Karpas-422 (cell line): Measurements from ENCODE around the gene SEMA6B. TPM values are rescaled to one million over a fixed set of nuclear protein-coding genes. Genes with fewer than 3 reads are reported as not detected.

Source experiments
- DNase-seq: peaks from one replicate; pipeline ENCODE4 v3.0.0-alpha.2; 2015
- H2AFZ ChIP-seq: fragments of 200-600 bp; sonication (generic); 2 replicates; pipeline ENCODE4 v1.6.1; 2014; ENCODE audit warnings: antibody characterized with exemption, low read length, mixed read lengths
- H3K27ac ChIP-seq: fragments of 200-600 bp; sonication (generic); 2 replicates; pipeline ENCODE4 v1.5.1; 2014; ENCODE audit warnings: mild to moderate bottlenecking, low read length, moderate library complexity
- H3K27me3 ChIP-seq: fragments of 200-600 bp; sonication (generic); 2 replicates; pipeline ENCODE4 v1.6.1; 2014; ENCODE audit warnings: low read length, mixed read lengths
- H3K36me3 ChIP-seq: fragments of 200-600 bp; sonication (generic); 2 replicates; pipeline ENCODE4 v1.6.1; 2014; ENCODE audit warnings: low read length, mixed read lengths; ENCODE audit not compliant: insufficient read depth
- H3K4me1 ChIP-seq: fragments of 200-600 bp; sonication (generic); 2 replicates; pipeline ENCODE4 v1.6.1; 2014; ENCODE audit warnings: mild to moderate bottlenecking, low read length, mixed read lengths
- H3K4me2 ChIP-seq: fragments of 200-600 bp; sonication (generic); 2 replicates; pipeline ENCODE4 v1.6.1; 2014; ENCODE audit warnings: low read length, low read depth, mild to moderate bottlenecking; ENCODE audit not compliant: poor library complexity, severe bottlenecking
- H3K4me3 ChIP-seq: fragments of 200-600 bp; sonication (generic); 2 replicates; pipeline ENCODE4 v1.5.1; 2014; ENCODE audit warnings: mild to moderate bottlenecking, antibody characterized with exemption, low read length, mixed read lengths
- H3K79me2 ChIP-seq: fragments of 200-600 bp; sonication (generic); 2 replicates; pipeline ENCODE4 v1.6.1; 2014; ENCODE audit warnings: mild to moderate bottlenecking, low read length, mixed read lengths
- H3K9ac ChIP-seq: fragments of 200-600 bp; sonication (generic); 2 replicates; pipeline ENCODE4 v1.6.0; 2014; ENCODE audit warnings: low read length
- H3K9me2 ChIP-seq: fragments of 200-600 bp; sonication (generic), shearing (Covaris generic); replicated peaks from 2 replicates; pipeline ENCODE4 v1.6.0; 2014; ENCODE audit warnings: mild to moderate bottlenecking, low read length, moderate library complexity; ENCODE audit not compliant: insufficient read depth
- H3K9me3 ChIP-seq: fragments of 300-700, 200-600 bp; sonication (generic); 2 replicates; pipeline ENCODE4 v1.6.1; 2014; ENCODE audit warnings: low read length, mixed read lengths
- H4K20me1 ChIP-seq: fragments of 200-600 bp; sonication (generic); 2 replicates; pipeline ENCODE4 v1.6.1; 2014; ENCODE audit warnings: mild to moderate bottlenecking, antibody characterized with exemption, low read length, low read depth; ENCODE audit not compliant: insufficient read depth
- total RNA-seq: library from RNA; depleted of rRNA; stranded (reverse); fragments of >200 nt; shearing (Covaris generic); gene quantifications from 2 replicates; pipeline ENCODE4 v1.2.3, GENCODE V29; 2014; ENCODE audit warnings: low replicate concordance

The SEMA6B gene
- total RNA-seq, 1 experiment from 2014 or later: not detected

DNA sequence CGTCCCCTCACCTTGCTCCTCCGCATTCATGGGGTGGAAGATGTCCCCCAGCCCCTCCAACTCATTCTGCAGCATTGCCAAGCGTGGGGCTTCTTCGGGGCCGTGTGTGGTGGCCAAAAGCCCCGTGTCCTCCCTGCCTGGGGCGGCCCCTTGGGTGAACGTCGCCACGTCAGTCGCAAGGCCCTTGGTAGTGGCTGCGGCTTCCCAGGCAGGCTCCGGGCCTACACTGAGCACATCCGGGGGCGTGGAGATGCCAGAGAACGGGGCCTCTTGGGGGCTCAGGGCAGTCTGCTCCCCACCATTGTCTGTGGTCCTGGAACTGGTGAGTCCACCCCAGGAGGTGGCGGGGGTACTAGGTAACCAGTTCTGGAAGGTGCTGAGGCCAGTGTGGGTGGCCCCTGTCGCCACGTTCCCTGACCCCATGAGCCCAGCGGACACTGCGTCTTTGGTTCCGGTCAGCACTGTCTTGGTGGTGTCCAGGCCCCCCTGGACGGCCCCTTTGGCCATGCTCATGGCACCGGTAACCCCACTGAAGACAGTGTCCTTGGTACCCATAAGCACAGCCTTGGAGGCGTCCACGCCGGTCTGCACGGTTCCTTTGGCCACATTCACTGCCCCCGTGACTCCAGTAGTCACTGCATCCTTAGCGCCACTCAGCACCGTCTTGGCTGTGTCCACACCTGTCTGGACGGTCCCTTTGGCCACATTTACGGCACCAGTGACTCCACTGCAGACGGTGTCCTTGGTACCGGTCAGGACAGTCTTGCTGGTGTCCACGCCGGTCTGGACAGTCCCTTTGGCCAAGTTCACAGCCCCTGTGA, 48.8 kb downstream of the SEMA6B start:
- no peaks in the 10 kb centered on the region for H3K4me1 ChIP-seq
- no peaks in the 10 kb centered on the region for H3K27me3 ChIP-seq
- no peak overlapping the region for H3K4me2 ChIP-seq
- no peaks in the 10 kb centered on the region for H4K20me1 ChIP-seq
- H3K9ac ChIP-seq: no peak overlapping the region
- H3K36me3 ChIP-seq: no peaks in the 10 kb centered on the region
- H2AFZ ChIP-seq: no peak overlapping the region
- H3K9me3 ChIP-seq: no peaks in the 10 kb centered on the region
- no peak overlapping the region for H3K4me3 ChIP-seq
- H3K27ac ChIP-seq: no peak overlapping the region
- H3K9me2 ChIP-seq: no peaks in the 10 kb centered on the region
- DNase-seq: no peak
- H3K79me2 ChIP-seq: no peaks in the 10 kb centered on the region

DNA sequence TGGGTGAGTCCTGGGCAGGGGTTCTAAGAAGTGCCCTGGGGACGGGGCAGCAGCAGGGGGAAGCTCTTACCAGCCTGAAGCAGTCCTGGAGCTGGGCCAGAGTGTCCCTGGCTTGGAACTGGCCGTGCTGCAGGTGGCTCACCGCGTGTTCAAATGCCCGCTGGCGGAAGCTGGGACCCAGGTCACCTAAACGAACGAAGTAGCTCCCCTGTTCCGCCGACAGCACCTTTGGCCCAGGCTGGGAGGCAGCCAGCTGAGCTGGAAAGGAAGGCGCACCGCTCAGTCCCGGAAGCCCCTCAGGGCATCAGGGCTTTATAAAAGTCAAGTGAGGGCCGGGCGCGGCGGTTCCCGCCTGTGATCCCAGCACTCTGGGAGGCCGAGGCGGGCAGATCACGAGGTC, 50.8 kb downstream of the SEMA6B start:
- Histone ChIP-seq H3K4me3 (no peak overlapping the region), H3K27ac (no peak overlapping the region), H2AFZ (no peak overlapping the region), H3K79me2 (no peaks in the 10 kb centered on the region), H3K4me2 (no peak overlapping the region), H3K9me2 (no peaks in the 10 kb centered on the region), H3K36me3 (no peaks in the 10 kb centered on the region), H4K20me1 (no peaks in the 10 kb centered on the region), H3K4me1 (no peaks in the 10 kb centered on the region), H3K27me3 (no peaks in the 10 kb centered on the region), H3K9me3 (no peaks in the 10 kb centered on the region), H3K9ac (no peak overlapping the region)
- DNase-seq: no peak

DNA sequence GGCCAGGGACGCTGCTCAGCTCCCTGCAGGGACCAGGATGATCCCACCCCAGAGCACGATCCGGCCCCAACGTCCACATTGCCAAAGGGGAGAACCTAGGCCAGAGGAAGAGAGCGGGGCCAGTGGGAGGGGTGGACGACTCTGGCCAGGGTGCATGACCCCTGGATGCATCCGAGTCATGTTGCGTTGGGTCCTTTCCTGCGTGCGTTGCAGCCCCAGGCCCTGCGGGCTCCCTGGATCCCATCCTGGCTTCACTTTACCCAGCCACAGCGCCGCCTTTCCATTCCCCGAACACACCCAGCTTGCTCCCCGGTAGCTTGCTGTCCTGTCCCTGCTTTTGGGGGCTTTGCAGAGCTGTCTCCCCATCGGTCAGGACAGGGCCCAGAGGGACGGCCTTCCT, 51.7 kb downstream of the SEMA6B start:
- Histone ChIP-seq H3K4me3 (no peak overlapping the region), H4K20me1 (no peaks in the 10 kb centered on the region), H3K79me2 (no peaks in the 10 kb centered on the region), H3K9me3 (no peaks in the 10 kb centered on the region), H3K4me1 (no peaks in the 10 kb centered on the region), H3K27me3 (no peaks in the 10 kb centered on the region), H2AFZ (no peak overlapping the region), H3K36me3 (no peaks in the 10 kb centered on the region), H3K27ac (no peak overlapping the region), H3K9me2 (no peaks in the 10 kb centered on the region), H3K9ac (no peak overlapping the region), H3K4me2 (no peak overlapping the region)
- no peak for DNase-seq

DNA sequence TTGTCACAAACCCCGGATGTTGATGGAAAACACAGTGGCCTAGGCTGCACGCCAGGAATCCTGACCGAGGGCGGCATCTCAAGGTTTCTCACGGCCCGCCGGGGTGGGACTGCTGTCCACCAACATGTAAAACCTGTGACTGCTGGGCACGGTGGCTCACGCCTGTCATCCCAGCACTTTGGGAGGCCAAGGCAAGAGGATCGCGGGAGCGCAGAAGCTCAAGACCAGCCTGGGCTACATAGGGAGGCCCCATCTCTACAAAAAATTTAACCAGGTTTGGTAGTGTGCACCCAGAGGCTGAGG, 52.4 kb downstream of the SEMA6B start:
- Histone ChIP-seq H3K9me2 (no peaks in the 10 kb centered on the region), H3K4me2 (no peak overlapping the region), H3K4me1 (no peaks in the 10 kb centered on the region), H3K27ac (no peak overlapping the region), H3K9me3 (no peaks in the 10 kb centered on the region), H3K36me3 (no peaks in the 10 kb centered on the region), H3K9ac (no peak overlapping the region), H3K4me3 (no peak overlapping the region), H3K27me3 (no peaks in the 10 kb centered on the region), H3K79me2 (no peaks in the 10 kb centered on the region), H4K20me1 (no peaks in the 10 kb centered on the region), H2AFZ (no peak overlapping the region)
- DNase-seq: no peak

DNA sequence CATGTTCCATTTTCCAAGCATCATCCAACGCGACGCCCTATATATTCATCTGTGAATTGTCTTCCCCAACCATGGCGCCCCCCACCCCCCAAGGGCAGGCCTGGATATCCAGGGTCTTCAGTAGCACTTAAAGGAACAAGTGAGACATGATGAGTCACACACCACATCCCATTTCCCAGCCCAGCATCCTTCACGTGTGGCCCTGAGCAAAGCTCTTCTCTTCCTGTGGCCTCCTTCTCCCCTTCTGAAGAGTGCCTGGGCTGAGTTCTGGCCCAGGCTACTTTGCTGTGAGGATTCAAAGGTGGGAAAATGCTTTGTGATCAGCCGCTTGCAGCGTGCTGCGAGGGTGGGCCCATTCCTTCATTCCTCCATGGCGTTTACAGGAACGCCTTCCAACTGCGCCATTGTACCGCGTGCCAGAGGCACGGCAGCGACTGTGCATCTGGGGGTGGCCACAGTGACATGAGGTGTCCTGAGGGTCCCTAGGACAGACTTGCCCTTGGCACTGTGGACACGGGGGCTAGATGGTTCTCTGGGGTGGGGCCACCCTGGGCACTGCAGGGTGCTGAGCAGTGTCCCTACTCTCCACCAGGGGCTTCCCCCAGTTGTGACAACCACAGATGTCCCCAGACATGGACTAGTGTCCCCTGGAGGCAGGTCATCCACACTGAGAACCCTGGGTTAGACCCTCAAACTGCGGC, 52.9 kb downstream of the SEMA6B start:
- Histone ChIP-seq H3K9ac (no peak overlapping the region), H4K20me1 (no peaks in the 10 kb centered on the region), H3K27ac (no peak overlapping the region), H3K4me1 (no peaks in the 10 kb centered on the region), H3K9me2 (no peaks in the 10 kb centered on the region), H3K27me3 (no peaks in the 10 kb centered on the region), H3K9me3 (no peaks in the 10 kb centered on the region), H3K4me2 (no peak overlapping the region), H3K36me3 (no peaks in the 10 kb centered on the region), H2AFZ (no peak overlapping the region), H3K4me3 (no peak overlapping the region), H3K79me2 (no peaks in the 10 kb centered on the region)
- DNase-seq: no peak

DNA sequence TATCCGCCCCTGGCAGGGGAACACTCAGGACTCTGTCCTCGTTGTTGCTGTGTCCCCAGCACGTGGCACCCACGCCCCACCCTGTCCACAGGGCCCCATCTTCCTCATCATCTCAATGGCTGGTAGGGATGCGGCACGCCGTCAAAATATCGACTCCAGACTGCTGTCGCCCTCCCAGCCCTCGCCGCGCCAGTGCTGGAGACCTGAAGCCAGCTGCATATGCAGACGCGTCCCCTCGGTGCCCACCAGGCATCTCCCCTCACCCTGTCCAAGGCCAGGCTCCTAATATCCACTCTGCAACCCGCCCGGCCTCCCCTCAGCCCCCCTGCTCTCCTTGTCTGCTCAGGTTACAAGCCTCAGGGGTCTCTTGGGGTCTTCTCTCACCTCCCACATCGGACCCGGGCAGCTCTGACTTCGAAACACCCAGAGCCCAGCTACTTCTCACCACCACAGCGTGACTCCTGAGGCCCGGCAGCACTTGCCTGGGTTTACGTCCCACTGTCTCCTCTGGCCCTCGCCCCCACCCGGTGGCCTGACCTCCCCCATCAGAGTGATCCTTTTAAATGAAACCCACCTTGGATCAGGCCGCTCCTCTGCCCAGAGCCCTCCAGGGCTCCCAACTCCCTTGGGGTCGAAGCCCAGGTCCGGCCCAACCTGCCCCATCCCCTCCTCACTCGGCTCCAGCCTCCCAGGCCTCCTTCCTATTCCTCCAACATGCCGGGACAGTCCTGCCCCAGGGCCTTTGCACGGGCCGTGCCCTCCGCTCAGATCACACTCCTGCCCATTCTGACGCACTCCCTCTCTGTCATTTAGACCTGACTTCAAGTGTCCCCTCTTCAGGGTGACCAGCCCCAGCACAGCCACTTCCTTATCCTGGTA, 53.7 kb downstream of the SEMA6B start:
- no peaks in the 10 kb centered on the region for H3K4me1 ChIP-seq
- H3K79me2 ChIP-seq: no peaks in the 10 kb centered on the region
- H3K9me2 ChIP-seq: no peaks in the 10 kb centered on the region
- H3K4me3 ChIP-seq: no peak overlapping the region
- no peak overlapping the region for H2AFZ ChIP-seq
- no peaks in the 10 kb centered on the region for H3K36me3 ChIP-seq
- no peaks in the 10 kb centered on the region for H3K9me3 ChIP-seq
- no peak overlapping the region for H3K4me2 ChIP-seq
- DNase-seq: no peak
- H3K9ac ChIP-seq: no peak overlapping the region
- no peaks in the 10 kb centered on the region for H3K27me3 ChIP-seq
- H4K20me1 ChIP-seq: no peaks in the 10 kb centered on the region
- no peak overlapping the region for H3K27ac ChIP-seq

DNA sequence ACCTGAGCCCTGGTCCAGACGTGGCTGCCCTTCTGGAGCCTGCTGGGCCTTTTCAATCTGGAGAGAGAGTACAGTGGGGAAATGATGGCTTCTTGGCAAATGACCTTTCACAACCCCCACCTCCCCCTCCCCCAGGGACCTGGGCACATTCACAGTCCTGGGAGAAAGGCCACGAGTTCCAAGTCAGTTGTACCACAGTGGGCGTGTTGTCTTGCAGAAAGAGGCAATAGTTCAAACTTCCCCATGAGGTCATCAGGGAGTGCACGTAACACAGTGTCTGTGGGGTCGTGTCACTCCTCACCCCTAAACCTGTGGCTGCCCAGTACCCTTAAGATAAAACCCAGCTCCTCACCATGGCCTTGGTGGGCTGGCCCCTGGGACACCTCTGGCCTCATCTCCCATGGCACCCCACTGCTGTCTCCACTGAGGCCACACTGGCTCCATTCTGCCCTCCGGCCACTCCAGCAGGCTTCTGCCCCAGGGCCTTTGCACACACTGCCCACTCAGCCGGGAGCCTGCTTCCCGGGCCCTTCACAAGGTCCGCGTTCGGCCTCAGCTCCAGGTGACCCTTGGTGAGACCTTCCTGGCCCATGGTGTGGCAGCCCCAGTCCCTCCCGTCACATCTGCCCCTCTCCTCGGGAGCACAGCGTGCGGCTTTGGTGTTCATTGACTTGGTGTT, 54.5 kb downstream of the SEMA6B start:
- H3K4me1 ChIP-seq: no peaks in the 10 kb centered on the region
- H3K9me3 ChIP-seq: no peaks in the 10 kb centered on the region
- H3K27me3 ChIP-seq: no peaks in the 10 kb centered on the region
- no peak overlapping the region for H3K27ac ChIP-seq
- H3K36me3 ChIP-seq: no peaks in the 10 kb centered on the region
- no peak for DNase-seq
- H3K4me3 ChIP-seq: no peak overlapping the region
- no peak overlapping the region for H3K4me2 ChIP-seq
- no peaks in the 10 kb centered on the region for H3K79me2 ChIP-seq
- H2AFZ ChIP-seq: no peak overlapping the region
- H3K9ac ChIP-seq: no peak overlapping the region
- H3K9me2 ChIP-seq: no peaks in the 10 kb centered on the region
- H4K20me1 ChIP-seq: no peaks in the 10 kb centered on the region

DNA sequence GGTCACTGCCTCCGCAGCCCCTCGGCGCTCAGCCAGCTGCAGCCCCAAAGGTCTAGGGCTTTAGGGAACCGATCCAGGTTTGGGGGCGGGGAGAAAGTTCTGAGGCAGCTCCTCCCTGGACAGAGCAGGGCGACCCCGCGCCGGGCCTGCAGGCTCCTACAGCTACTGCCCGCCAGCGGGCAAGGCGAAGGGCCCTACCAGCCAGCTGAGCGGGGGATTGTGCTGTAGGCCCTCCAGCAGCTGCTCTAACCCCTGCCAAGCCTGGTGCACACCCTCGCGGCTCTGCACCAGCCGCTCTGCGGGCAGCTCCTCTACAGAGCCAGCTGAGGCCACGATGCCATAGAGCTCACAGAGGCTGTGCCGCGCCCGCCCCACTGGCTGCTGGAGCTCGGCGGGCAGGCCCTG, 55.2 kb downstream of the SEMA6B start:
- Histone ChIP-seq H3K36me3 (no peaks in the 10 kb centered on the region), H3K79me2 (no peaks in the 10 kb centered on the region), H3K27me3 (no peaks in the 10 kb centered on the region), H3K4me3 (no peak overlapping the region), H3K9ac (no peak overlapping the region), H4K20me1 (no peaks in the 10 kb centered on the region), H2AFZ (no peak overlapping the region), H3K9me3 (no peaks in the 10 kb centered on the region), H3K4me2 (no peak overlapping the region), H3K4me1 (no peaks in the 10 kb centered on the region), H3K9me2 (no peaks in the 10 kb centered on the region), H3K27ac (no peak overlapping the region)
- no peak for DNase-seq
